Muscle layer of colon (tissue), 2 donors: ENCODE measurements around the gene ZDHHC3.

ENCODE experiments used
- H3K27ac ChIP-seq: one replicate; pipeline ENCODE4 v1.7.0; 2013; ENCODE audit warnings: low read depth, mild to moderate bottlenecking, low read length, moderate library complexity
- H3K27me3 ChIP-seq, 2 donors: one replicate each; pipeline ENCODE4 v1.7.0; 2013; ENCODE audit warnings: low read length in 2 of 2, mild to moderate bottlenecking in 2 of 2; ENCODE audit not compliant: insufficient read depth in 2 of 2, control insufficient read depth in 1 of 2
- H3K36me3 ChIP-seq: one replicate; pipeline ENCODE4 v1.7.0; 2013; ENCODE audit warnings: mild to moderate bottlenecking, low read length; ENCODE audit not compliant: insufficient read depth
- H3K4me1 ChIP-seq: one replicate; pipeline ENCODE4 v1.7.0; 2013; ENCODE audit warnings: mild to moderate bottlenecking, low read length; ENCODE audit not compliant: insufficient read depth
- H3K4me3 ChIP-seq, 2 donors: one replicate each; pipeline ENCODE4 v1.7.0; 2013; ENCODE audit warnings: low read length in 2 of 2, low read depth in 1 of 2, mild to moderate bottlenecking in 1 of 2, moderate library complexity in 1 of 2
- H3K9ac ChIP-seq: one replicate; pipeline ENCODE4 v1.7.0; 2013; ENCODE audit warnings: low read length
- H3K9me3 ChIP-seq: one replicate; pipeline ENCODE4 v1.7.0; 2013; ENCODE audit warnings: mild to moderate bottlenecking, low read length
- donor health status: abdominal sarcoma.
- donor health status: Adenocarcinoma of cecum.

The ZDHHC3 gene

GRCh38 chr3:44903751-44904150 lies 72.2 kb downstream of the ZDHHC3 start:
- Histone ChIP-seq H3K27ac (no peak overlapping the region), H3K4me1 (no peaks in the 10 kb centered on the region), H3K4me3 (no peak overlapping the region), H3K9me3 (no peaks in the 10 kb centered on the region), H3K27me3 (peaks cover 0 to 4% of the 10 kb centered on the region in 2 donors), H3K9ac (no peak overlapping the region), H3K36me3 (no peaks in the 10 kb centered on the region)

- Histone ChIP-seq H3K4me1 (no peaks in the 10 kb centered on the region), H3K9me3 (no peaks in the 10 kb centered on the region), H3K36me3 (no peaks in the 10 kb centered on the region), H3K4me3 (no peak overlapping the region), H3K27ac (no peak overlapping the region), H3K9ac (no peak overlapping the region), H3K27me3 (peaks cover 0 to 4% of the 10 kb centered on the region in 2 donors)
Observed at GRCh38 chr3:44903314-44903713, 72.7 kb downstream of the ZDHHC3 start.

- Histone ChIP-seq H3K4me3 (no peak overlapping the region), H3K27me3 (peaks cover 0 to 3% of the 10 kb centered on the region in 2 donors), H3K36me3 (no peaks in the 10 kb centered on the region), H3K27ac (no peak overlapping the region), H3K4me1 (no peaks in the 10 kb centered on the region), H3K9me3 (no peaks in the 10 kb centered on the region), H3K9ac (no peak overlapping the region)
Observed at GRCh38 chr3:44902628-44903027, 73.3 kb downstream of the ZDHHC3 start.

- no peaks in the 10 kb centered on the region for H3K27me3 ChIP-seq
- no peaks in the 10 kb centered on the region for H3K4me1 ChIP-seq
- H3K9me3 ChIP-seq: no peaks in the 10 kb centered on the region
- H3K4me3 ChIP-seq: no peak overlapping the region
- no peak overlapping the region for H3K27ac ChIP-seq
- H3K9ac ChIP-seq: no peak overlapping the region
- no peaks in the 10 kb centered on the region for H3K36me3 ChIP-seq
Observed at GRCh38 chr3:44899683-44900367, 76.1 kb downstream of the ZDHHC3 start.

GRCh38 chr3:44896440-44896839 lies 79.5 kb downstream of the ZDHHC3 start:
- H3K36me3 ChIP-seq: no peaks in the 10 kb centered on the region
- no peak overlapping the region for H3K4me3 ChIP-seq
- no peak overlapping the region for H3K27ac ChIP-seq
- H3K27me3 ChIP-seq: no peaks in the 10 kb centered on the region
- no peaks in the 10 kb centered on the region for H3K4me1 ChIP-seq
- no peak overlapping the region for H3K9ac ChIP-seq
- no peaks in the 10 kb centered on the region for H3K9me3 ChIP-seq

- no peaks in the 10 kb centered on the region for H3K27me3 ChIP-seq
- no peak overlapping the region for H3K4me3 ChIP-seq
- H3K4me1 ChIP-seq: no peaks in the 10 kb centered on the region
- H3K27ac ChIP-seq: no peak overlapping the region
- no peak overlapping the region for H3K9ac ChIP-seq
- H3K9me3 ChIP-seq: no peaks in the 10 kb centered on the region
- H3K36me3 ChIP-seq: no peaks in the 10 kb centered on the region
Observed at GRCh38 chr3:44894485-44894884, 81.5 kb downstream of the ZDHHC3 start.

GRCh38 chr3:44893097-44893496 lies 82.9 kb downstream of the ZDHHC3 start:
- Histone ChIP-seq H3K9me3 (no peaks in the 10 kb centered on the region), H3K27me3 (no peaks in the 10 kb centered on the region), H3K36me3 (no peaks in the 10 kb centered on the region), H3K9ac (no peak overlapping the region), H3K4me1 (no peaks in the 10 kb centered on the region), H3K27ac (no peak overlapping the region), H3K4me3 (no peak overlapping the region)

- no peak overlapping the region for H3K9ac ChIP-seq
- H3K36me3 ChIP-seq: no peaks in the 10 kb centered on the region
- no peaks in the 10 kb centered on the region for H3K27me3 ChIP-seq
- H3K27ac ChIP-seq: no peak overlapping the region
- no peak overlapping the region for H3K4me3 ChIP-seq
- H3K4me1 ChIP-seq: no peaks in the 10 kb centered on the region
- no peaks in the 10 kb centered on the region for H3K9me3 ChIP-seq
Observed at GRCh38 chr3:44892689-44893088, 83.3 kb downstream of the ZDHHC3 start.

GRCh38 chr3:44890852-44891251 lies 85.1 kb downstream of the ZDHHC3 start:
- Histone ChIP-seq H3K4me3 (no peak overlapping the region), H3K27me3 (no peaks in the 10 kb centered on the region), H3K27ac (no peak overlapping the region), H3K36me3 (no peaks in the 10 kb centered on the region), H3K4me1 (no peaks in the 10 kb centered on the region), H3K9me3 (no peaks in the 10 kb centered on the region), H3K9ac (no peak overlapping the region)

- Histone ChIP-seq H3K9ac (no peak overlapping the region), H3K4me1 (no peaks in the 10 kb centered on the region), H3K9me3 (no peaks in the 10 kb centered on the region), H3K27me3 (no peaks in the 10 kb centered on the region), H3K4me3 (no peak overlapping the region), H3K36me3 (no peaks in the 10 kb centered on the region), H3K27ac (no peak overlapping the region)
Observed at GRCh38 chr3:44890258-44890657, 85.7 kb downstream of the ZDHHC3 start.

- no peaks in the 10 kb centered on the region for H3K9me3 ChIP-seq
- H3K27me3 ChIP-seq: no peaks in the 10 kb centered on the region
- no peak overlapping the region for H3K9ac ChIP-seq
- no peaks in the 10 kb centered on the region for H3K4me1 ChIP-seq
- H3K36me3 ChIP-seq: no peaks in the 10 kb centered on the region
- H3K4me3 ChIP-seq: no peak overlapping the region
- H3K27ac ChIP-seq: no peak overlapping the region
Observed at GRCh38 chr3:44887101-44887500, 88.9 kb downstream of the ZDHHC3 start.

GRCh38 chr3:44886561-44886960 lies 89.4 kb downstream of the ZDHHC3 start:
- no peak overlapping the region for H3K9ac ChIP-seq
- no peaks in the 10 kb centered on the region for H3K27me3 ChIP-seq
- H3K9me3 ChIP-seq: no peaks in the 10 kb centered on the region
- H3K27ac ChIP-seq: no peak overlapping the region
- H3K4me3 ChIP-seq: no peak overlapping the region
- H3K36me3 ChIP-seq: no peaks in the 10 kb centered on the region
- no peaks in the 10 kb centered on the region for H3K4me1 ChIP-seq
